GM19240 (cell line): ENCODE results near the gene SSX7.
"Not testable (repeated sequence)": the region's sequence is repeated elsewhere in the genome, so short reads cannot be mapped to it uniquely, and the experiment has no call there.

Experiments
- DNase-seq: peaks from one replicate; pipeline ENCODE4 v3.0.0; 2011; ENCODE audit warnings: low spot score; ENCODE audit not compliant: insufficient read length

The SSX7 gene, protein sequence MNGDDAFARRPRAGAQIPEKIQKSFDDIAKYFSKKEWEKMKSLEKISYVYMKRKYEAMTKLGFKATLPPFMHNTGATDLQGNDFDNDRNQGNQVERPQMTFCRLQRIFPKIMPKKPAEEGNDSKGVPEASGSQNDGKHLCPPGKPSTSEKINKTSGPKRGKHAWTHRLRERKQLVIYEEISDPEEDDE

GRCh38 chrX:52654800-52655199 lies at the start of gene SSX7:
Gene SSX7, minus strand, starts transcription at chrX:52654900. Its CDS starts 1,428 bp downstream, at chrX:52653472.
- DNase-seq, result not testable (repeated sequence)

GRCh38 chrX:52692034-52692433 lies 37.3 kb upstream of the SSX7 start:
- not testable (repeated sequence) for DNase-seq

DNA sequence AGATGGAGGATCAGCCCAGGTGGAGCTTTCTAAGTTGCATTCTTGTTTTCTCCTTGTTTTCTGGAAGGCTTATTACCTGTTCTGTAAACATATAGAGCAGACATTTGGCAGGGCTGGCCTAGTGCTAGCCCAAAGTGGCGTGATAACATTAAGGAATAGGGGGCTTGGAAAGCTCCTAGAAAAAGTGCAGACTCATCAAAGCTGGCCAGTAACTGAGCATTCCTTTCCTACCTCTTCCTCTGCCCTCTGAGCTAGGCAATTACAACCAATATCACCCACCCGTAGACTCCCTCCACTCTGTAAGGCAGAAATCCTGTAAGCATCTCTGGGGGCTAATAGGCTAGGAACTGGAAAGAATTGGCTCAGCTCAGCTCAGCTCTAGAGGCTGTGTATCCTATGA lies 7.5 kb upstream of the SSX7 start:
- DNase-seq, result not testable (repeated sequence)

GRCh38 chrX:52655475-52655874 lies 775 bp upstream of the SSX7 start:
- DNase-seq, result not testable (repeated sequence)

DNA sequence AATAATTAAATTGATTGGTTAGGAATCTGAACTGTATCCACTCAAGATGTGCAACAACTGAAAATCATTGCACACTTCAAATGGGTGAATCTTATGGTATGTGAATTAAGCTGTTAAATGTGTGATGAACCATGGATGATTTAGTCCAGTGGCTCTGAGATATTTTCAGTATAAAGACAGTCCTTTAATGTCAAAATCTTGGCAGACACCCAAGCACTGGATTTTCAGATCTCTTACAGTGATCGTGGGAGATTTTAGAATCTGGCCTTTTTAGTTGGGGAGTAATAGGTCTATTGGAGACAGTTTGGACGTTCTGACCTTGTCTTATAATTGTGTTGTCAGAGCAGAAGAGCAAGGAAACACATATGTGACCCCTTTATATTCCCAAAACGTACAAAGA lies 4.0 kb downstream of the SSX7 start:
- DNase-seq, result not testable (repeated sequence)

- DNase-seq, result not testable (repeated sequence)
These were observed 5.7 kb downstream of the SSX7 start for GRCh38 chrX:52648956-52649355.

DNA sequence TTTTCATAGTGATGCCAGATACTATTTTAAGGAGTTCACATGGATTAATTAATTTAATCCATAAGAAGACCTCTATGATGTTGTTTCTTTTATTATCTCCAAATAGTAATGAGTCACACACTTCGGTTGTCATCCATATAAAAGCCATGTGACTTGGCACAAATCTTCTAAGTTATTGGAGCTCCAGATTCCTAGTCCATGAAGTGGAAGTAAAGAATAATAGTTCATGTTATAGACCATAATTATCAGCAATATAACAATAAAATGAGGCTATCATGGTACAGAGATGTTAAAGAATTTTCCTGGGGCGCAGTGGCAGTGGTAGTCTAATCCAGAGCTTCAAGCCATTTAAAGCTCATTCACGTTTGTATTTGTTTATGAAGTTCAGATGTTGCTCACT lies 26.2 kb downstream of the SSX7 start:
- DNase-seq, result not testable (repeated sequence)

DNA sequence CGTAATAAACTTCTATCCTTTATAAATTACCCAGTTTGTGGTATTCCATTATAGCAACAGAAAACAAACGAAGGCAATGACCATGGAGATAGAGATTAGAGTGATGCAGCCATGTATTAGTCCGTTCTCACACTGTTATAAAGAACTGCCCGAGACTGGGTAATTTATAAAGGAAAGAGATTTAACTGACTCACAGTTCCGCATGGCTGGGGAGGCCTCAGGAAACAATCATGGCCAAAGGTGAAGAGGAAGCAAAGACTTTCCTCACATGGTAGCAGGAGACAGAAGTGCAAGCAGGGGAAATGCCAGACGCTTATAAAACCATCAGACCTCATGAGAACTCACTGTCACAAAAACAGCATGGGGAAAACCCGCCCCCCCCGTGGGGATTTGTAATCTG lies 34.0 kb downstream of the SSX7 start:
- DNase-seq, result not testable (repeated sequence)

DNA sequence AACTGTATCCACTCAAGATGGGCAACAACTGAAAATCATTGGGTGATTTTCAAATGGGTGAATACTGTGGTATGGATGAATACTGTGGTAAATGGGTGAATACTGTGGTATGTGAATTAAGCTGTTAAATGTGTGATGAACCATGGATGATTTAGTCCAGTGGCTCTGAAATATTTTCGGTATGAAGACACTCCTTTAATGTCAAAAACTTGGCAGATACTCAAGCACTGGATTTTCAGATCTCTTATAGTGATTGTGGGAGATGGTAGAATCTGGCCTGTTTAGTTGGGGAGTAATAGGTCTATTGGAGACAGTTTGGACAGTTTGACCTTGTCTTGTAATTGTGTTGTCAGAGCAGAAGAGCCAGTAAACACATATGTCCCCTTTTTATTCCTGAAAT lies 45.7 kb downstream of the SSX7 start:
- no peak for DNase-seq

DNA sequence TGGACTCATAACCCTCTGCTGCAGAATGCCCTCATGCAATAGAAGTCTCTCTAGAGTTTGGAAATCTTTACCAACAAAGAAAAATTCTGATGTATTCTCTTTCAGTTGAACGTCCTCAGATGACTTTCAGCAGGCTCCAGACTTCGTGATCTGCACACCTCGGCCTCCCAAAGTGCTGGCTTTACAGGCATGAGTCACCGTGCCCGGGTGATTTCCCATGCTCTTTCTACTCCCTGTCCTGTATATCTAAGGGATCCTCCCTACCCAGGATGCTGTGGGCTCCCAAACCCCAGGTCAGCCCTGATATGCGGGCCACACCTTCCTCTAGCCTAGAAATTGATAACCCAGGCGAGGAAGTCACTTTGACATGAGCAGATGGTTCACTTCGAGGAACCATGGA lies 51.5 kb downstream of the SSX7 start:
- not testable (repeated sequence) for DNase-seq

GRCh38 chrX:52598886-52599285 lies 55.8 kb downstream of the SSX7 start:
- no peak for DNase-seq

DNA sequence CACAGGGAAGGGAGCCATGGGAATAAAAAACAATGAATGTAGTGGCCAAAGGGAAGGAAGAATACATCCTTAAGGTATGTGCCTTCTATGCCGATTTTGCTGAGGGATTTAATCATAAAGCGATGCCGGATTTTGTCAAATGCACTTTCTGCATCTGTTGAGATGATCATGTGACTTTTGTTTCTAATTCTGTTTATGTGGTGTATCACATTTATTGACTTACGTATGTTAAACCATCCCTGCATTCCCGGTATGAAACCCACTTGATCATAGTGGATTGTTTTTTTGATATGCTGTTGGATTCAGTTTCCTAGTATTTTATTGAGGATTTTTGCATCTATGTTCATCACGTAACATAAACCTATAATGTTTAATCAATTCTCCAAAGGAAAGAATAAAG lies 60.0 kb downstream of the SSX7 start:
- no peak for DNase-seq
